AG04449 (cell line): ENCODE data around the gene UBL4A.

ENCODE experiments used
- CTCF ChIA-PET: fragments of 350-600 bp; formaldehyde crosslinking; extraction: SDS; loops from one replicate; lab custom pipeline; 2021; ENCODE audit warnings: antibody characterized with exemption; lab: Yijun Ruan, JAX
- POLR2A ChIA-PET: fragments of 400-600, 350-600 bp; formaldehyde crosslinking; extraction: SDS; loops from one replicate; lab custom pipeline; 2020; ENCODE audit warnings: antibody characterized with exemption, inconsistent platforms; lab: Yijun Ruan, JAX
- DNase-seq: peaks from one replicate; pipeline ENCODE4 v3.0.0-alpha.2; 2010; ENCODE audit warnings: low read depth, low spot score
- H3K4me3 ChIP-seq: 2 replicates; pipeline ENCODE4 v1.5.1; 2011; ENCODE audit warnings: low read depth, mild to moderate bottlenecking, control low read depth, low read length
- TF ChIP-seq, protein P1 (sequence below): IDR thresholded peaks from one replicate; pipeline ENCODE4 v1.5.1; 2011; ENCODE audit warnings: mild to moderate bottlenecking, moderate library complexity, low read length, control low read depth, inconsistent platforms; ENCODE audit not compliant: insufficient read depth; ENCODE audit errors: missing control alignments

Gene UBL4A

GRCh38 chrX:154441984-154442707 is 44.3 kb downstream of the UBL4A start:
- no peak for DNase-seq
- CTCF ChIA-PET = no interaction called here
- POLR2A ChIA-PET = no interaction called here
- no peak overlapping the region for H3K4me3 ChIP-seq
- TF ChIP-seq, protein P1, sequence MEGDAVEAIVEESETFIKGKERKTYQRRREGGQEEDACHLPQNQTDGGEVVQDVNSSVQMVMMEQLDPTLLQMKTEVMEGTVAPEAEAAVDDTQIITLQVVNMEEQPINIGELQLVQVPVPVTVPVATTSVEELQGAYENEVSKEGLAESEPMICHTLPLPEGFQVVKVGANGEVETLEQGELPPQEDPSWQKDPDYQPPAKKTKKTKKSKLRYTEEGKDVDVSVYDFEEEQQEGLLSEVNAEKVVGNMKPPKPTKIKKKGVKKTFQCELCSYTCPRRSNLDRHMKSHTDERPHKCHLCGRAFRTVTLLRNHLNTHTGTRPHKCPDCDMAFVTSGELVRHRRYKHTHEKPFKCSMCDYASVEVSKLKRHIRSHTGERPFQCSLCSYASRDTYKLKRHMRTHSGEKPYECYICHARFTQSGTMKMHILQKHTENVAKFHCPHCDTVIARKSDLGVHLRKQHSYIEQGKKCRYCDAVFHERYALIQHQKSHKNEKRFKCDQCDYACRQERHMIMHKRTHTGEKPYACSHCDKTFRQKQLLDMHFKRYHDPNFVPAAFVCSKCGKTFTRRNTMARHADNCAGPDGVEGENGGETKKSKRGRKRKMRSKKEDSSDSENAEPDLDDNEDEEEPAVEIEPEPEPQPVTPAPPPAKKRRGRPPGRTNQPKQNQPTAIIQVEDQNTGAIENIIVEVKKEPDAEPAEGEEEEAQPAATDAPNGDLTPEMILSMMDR = no peak

DNA sequence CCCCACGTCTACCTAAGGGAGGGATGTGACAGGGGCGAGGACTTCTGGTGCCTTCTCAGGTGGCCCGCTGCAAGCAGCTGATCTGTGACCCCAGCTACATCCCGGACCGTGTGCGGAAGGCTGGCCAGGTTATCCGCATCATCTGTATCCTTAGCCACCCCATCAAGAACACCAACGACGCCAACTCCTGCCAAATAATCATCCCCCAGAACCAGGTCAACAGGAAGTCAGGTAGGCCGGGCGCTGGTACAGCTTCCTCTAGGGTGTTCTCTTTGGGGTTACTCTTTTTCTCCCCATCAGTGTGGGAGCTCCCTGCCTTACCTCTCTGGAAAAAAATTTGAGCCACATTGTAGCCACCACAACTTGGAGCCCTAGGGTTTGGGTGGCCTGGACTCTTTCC is 44.9 kb downstream of the UBL4A start:
- ChIA-PET CTCF (interaction anchor here (1.2 kb wide), 1 partner anchor 86 kb away, joined by 4 read pairs; no protein-coding TSS in a partner anchor), POLR2A (interaction anchor here (0.6 kb wide), 2 partner anchors 11 to 49 kb away, joined by 3 read pairs; partner anchors contain the start of gene SLC10A3)
- H3K4me3 ChIP-seq = no peak overlapping the region
- TF ChIP-seq, protein P1 = no peak
- no peak for DNase-seq

GRCh38 chrX:154440623-154441357 is 45.6 kb downstream of the UBL4A start:
- no peak overlapping the region for H3K4me3 ChIP-seq
- ChIA-PET POLR2A (interaction anchor here (0.6 kb wide), 2 partner anchors 12 to 50 kb away, joined by 3 read pairs; partner anchors contain the start of gene SLC10A3), CTCF (interaction anchor here (1.2 kb wide), 1 partner anchor 87 kb away, joined by 4 read pairs; no protein-coding TSS in a partner anchor)
- TF ChIP-seq, protein P1 = no peak
- no peak for DNase-seq

- DNase-seq = no peak
- TF ChIP-seq, protein P1 = no peak
- H3K4me3 ChIP-seq = no peak overlapping the region
- POLR2A ChIA-PET = no interaction called here
- CTCF ChIA-PET = no interaction called here
These were observed 46.6 kb downstream of the UBL4A start for GRCh38 chrX:154439841-154440240.

GRCh38 chrX:154437971-154438893 is 48.2 kb downstream of the UBL4A start:
- no peak for DNase-seq
- TF ChIP-seq, protein P1 = no peak
- H3K4me3 ChIP-seq = peak overlapping the region; percentile 68
- CTCF ChIA-PET = interaction anchor here (1.0 kb wide), 1 partner anchor 24 kb away, joined by 3 read pairs; no protein-coding TSS in a partner anchor
- POLR2A ChIA-PET = interaction anchor here (0.8 kb wide), 1 partner anchor 37 kb away, joined by 3 read pairs; no protein-coding TSS in a partner anchor
